NCI-H2081 treated with DMSO at 0.1 percent for 48 hours (cell line): ENCODE measurements around the gene KMT2D.

Experiments
- DNase-seq: peaks from one replicate; lab custom pipeline; 2025; lab: John Stamatoyannopoulos, UW

Gene KMT2D, protein sequence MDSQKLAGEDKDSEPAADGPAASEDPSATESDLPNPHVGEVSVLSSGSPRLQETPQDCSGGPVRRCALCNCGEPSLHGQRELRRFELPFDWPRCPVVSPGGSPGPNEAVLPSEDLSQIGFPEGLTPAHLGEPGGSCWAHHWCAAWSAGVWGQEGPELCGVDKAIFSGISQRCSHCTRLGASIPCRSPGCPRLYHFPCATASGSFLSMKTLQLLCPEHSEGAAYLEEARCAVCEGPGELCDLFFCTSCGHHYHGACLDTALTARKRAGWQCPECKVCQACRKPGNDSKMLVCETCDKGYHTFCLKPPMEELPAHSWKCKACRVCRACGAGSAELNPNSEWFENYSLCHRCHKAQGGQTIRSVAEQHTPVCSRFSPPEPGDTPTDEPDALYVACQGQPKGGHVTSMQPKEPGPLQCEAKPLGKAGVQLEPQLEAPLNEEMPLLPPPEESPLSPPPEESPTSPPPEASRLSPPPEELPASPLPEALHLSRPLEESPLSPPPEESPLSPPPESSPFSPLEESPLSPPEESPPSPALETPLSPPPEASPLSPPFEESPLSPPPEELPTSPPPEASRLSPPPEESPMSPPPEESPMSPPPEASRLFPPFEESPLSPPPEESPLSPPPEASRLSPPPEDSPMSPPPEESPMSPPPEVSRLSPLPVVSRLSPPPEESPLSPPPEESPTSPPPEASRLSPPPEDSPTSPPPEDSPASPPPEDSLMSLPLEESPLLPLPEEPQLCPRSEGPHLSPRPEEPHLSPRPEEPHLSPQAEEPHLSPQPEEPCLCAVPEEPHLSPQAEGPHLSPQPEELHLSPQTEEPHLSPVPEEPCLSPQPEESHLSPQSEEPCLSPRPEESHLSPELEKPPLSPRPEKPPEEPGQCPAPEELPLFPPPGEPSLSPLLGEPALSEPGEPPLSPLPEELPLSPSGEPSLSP (N-terminal part only)

DNA sequence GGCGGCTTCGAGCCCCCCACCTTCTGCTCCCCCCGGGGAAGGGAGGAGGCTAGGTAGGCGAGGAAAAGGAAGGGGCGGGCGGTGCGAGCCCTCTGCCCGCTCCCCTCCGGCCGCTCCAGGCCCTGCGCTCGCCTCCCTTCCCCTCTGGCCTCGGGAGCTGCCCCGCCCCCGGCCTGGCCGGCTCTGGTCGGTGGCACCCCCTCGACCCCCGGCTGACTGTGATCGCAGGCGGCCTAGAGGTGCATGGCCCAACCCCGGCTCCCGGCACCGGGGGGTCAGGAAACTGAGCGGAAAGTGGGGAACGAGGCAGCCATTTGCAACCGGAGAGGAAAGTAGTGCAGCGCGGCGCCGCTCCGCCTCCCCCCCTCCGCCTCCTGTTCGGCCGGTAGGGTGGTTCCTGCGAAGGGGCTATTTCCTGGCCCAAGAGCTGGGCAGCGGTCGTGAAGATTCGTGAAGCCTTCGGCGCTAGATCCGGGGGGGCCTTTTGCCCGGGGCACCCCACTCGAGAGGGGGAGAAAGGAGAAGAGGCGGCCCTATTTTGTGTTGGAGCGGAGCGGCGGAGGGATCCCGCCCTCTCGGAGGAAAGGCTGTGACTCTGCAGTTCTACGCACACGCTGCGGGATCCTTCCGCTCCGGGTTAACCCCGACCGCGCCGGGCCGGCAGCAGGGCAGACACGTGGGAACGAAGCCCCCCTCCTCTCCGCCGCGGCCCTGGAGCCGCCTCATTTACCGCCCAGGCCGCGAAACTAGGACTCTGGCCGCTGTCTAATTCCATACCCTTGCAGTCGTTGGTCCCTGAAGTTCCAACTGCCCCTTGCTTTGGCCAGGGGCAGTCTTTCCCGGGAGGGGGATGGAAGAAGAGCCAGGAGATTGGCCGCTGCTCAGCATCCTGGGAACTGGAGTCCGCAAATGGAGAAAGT lies at the start of gene KMT2D:
Gene KMT2D, minus strand, starts transcription at position 558 of the 920 bp plus-strand sequence. CDS start 5,470 bp downstream, outside the sequence.
- DNase-seq, result peak; percentile 71

DNA sequence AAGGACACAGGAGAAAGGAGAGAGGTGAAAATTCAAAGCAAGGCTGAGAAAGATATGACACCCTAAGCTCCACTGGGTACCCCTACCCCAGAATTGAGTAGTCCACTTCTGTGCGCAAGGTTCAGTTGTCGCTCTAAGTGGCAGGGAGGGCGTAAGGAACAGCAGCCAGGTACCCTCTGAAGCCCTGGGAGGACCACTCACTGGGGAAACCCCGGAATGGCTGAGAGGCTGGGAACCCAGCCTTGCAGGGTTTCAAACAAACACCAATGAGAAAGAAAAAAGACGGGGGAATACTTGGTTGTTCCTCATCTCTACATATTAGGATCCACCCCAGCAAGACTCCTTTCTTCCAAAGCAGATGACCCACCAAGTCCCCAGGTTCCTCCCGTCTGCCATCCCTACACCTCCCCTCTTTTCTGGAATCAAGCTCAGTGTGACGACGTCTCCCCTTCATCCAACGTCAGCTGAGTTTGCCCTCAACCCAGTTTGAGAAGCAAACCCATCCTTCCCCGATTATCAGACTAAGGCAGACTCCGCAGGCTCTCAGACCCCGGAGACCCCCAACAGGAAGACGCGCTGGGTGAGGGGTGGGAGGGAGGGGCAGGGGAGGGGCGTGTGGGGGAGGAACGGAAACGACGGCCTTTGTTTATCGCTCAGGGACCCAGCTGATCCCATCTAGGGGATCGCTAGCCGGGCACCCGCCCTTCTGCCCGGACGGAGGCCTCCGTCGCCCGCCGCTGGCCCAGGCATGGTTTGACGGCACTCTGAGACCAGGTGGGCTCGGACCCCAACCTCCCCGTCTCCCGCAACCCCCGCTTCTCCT lies 49.3 kb upstream of the KMT2D start:
- no peak for DNase-seq

DNA sequence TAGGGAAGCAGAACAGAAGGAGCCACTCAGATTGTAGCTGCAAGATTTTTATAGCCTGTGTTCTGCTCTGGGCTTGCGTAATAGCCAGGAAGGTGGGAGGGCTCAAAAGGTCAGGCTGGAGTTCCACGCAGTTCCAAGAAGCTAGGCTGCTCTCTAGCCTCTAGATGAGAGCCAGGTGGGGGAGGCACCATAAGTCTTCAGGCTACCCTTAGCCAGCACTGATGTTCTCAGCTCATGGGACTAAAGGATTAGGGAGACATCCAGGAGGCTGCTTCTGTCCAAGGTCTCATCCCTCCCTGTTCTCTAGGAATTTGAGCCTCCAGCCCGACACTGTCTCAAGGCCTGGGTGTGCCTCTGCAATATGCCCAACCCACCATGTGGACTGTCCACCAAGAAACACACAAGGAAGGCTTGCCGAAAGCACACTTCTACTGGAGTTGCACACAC lies 48.4 kb upstream of the KMT2D start:
- no peak for DNase-seq

DNA sequence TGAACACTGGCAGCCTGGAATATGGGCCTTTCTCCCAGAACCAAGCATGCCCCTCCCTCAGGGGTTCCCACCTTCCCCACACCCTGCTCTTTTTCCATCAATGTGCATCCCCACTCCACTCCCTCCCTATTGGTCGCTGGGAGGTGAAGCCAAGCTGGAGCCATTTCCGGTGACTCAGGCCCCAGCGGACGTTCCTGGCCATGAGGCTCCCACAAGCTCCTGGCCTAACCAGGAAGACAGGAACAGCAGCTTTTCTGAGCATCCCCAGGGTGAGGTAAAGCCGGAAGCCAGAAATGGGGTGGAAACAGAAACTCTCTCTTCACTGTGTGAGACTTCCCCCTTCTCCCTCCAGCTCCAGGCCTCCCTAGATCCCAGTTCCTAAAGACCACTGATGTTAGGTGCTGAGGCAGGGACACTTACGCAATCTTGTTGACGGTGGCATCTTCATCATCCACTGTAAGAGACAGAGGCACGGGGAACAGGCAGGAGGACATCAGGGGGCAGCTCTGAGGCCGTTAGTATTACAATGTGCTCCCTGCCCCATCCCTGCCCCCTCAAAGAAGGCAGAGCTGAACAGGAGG lies 45.0 kb upstream of the KMT2D start:
- DNase-seq, result no peak

DNA sequence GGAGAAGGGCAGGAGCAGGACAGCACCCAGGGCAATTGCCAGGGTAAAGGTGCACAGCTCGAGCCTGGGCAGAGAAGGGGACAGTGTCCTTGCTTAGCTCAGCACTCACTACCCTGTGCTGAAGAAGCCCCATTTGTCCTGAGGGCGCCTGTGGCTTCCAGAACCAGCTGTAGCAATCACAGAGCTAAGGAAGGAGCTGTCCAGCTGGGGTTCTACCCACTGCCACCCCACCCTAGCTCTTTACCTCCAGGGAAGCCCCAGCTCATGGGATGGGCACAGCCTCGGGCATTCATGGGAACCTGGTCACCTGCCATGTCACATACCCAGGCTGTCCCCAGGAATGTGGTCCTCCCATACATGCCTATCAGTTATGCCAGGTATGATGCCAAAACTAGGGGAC lies 44.2 kb upstream of the KMT2D start:
- DNase-seq, result no peak

DNA sequence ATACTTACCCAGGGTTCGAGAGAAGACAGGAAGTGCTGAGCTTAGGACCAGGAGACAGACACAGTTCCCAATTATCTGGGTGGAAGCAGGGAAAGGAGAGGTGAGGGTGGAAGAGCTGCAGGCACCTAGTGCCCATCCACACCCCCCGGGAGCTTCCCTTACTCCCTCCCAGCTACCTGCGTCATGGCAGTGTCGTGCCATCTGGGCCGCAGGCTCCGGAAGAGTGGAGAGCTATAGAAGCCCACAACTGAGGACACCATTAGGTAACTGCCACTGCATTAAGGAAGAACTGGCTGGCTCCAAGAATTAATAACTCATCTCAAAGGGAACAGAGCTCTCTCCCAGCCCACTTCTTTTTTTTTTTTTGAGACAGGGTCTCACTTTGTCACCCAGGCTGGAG lies 39.8 kb upstream of the KMT2D start:
- DNase-seq, result no peak

DNA sequence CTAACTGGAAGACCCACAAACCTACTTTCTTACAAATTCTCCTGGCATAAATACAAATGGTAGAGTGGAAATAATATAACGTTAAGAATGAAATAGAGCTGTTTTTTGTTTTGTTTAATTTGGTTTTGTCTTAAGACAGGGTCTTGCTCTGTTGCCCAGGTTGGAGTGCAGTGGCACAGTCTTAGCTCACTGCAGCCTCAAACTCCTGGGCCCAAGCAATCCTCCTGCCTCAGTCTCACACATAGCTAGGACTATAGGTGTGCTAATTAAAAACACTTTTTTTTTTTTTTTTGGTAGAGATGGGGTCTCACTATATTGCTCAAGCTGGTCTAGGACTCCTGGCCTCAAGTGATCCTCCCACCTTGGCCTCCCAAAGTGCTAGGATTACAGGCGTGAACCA lies 38.1 kb upstream of the KMT2D start:
- DNase-seq, result no peak

DNA sequence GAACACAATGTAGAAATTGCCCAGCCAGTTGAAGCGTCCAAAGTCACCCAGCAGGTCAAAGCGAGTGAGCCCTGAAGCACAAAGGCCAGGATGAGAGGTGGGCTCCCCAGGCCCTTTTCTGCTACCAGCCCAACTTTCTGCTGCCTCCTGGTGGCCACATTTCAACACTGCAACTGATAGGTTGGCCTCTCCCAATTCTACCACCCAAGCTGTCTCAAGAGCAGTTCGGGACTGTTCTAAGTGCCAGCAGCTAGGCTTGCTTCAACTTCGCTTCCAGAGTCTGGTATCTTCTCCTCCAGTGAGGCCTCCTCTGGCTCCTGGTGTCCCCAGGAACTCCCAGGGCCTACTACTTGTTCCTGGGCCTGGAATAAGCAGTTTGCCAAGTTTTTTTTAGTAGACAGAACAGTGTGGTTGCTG lies 37.4 kb upstream of the KMT2D start:
- no peak for DNase-seq

DNA sequence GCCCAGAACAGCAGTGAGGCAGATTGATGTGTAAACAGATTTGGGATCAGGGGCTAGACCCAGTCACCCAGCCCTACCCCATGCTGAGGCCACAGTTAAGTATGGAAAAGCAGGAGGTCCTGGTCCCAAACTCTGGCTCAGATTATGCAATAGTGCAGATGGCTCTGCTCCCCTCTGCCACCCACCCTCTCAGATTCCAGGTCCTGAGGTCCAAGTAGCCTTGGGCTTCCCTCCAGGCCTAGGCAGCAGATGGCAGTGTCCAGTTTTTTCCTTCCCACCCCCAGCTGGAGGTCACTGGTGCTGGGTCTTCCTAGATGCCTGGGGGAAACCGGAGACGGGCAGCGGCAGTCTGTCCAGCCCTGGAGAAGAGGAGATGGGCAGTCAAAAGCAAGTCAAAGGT lies 36.8 kb upstream of the KMT2D start:
- DNase-seq, result no peak

DNA sequence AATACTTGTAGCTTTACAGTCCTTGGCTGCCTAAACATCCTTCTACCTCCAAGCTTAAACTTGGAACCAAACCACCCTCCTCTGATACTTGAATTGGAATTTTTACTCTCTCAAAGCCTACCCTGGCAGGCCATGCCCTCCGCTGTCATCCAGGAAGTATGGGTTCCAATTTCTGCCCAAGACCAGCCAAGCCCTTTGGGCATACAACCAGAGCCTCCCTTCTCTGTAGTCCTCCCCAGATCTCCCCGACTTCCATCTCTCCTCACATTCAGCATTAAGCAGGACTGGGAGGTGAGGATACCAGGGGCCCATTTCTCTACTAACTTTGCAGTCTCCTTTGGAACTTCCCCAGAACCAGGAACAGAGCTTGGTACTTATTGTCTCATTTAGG lies 34.4 kb upstream of the KMT2D start:
- no peak for DNase-seq

DNA sequence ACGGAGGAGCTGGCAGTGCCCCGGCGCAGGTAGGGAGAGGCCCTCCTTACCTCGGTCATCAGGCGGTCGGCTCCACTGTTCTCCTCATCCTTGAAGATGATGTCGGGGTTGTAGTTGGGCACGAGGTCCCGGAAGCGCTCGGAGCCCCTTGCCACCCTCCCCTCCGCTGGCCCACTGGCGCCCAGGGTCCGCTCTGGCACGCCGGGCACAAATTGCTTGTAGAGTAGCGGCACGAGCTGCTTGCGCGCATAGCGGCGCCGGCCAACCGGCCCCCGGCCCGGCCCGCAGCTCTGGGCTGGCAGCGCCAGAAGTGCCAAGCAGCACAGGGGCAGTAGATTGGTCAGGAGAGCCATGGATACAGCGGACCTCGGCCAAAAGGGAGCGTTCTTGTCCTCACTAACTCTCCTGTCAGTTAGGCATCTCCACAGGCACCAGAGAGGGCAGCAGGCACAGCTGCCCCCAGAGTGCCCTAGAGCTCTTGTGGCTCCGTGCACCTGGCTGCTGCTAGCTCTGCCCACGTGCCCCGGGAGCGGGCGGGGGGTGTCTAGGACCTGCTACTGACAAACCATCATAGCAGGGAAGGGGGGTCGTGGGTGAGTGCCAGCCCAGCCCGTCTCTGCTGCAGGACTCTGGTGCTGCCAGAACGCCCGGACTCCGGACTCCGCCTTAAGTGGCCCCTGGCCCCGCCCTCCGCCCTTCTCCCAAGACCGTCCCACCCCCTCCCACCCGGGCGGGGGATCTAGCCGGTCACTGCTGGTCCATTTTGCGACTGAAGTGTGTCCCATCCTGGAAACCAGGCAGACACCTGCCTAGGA lies 33.8 kb upstream of the KMT2D start, which contains the start of gene DHH:
Gene DHH, minus strand, starts transcription at position 642 of the 815 bp plus-strand sequence. Its CDS starts 289 bp downstream, at position 353.
- DNase-seq, result no peak

DNA sequence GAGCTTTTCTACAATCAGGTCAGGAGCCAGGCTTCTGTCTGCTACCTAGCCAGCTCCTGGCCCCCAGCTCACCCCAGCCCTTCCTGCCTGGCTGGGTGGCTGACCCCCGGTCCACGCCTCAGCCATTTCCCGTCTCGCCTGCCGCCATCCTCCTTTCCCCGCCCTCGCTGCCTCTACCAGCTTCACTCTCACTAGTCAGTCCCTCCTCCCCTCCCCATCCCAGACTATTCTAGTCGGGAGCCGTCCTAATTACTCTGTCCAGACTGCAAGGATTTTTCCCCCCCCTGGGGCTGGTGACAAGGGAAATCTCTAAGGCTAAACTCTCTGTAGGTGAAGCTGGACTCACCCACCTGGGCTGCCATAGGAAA lies 33.2 kb upstream of the KMT2D start:
- no peak for DNase-seq

DNA sequence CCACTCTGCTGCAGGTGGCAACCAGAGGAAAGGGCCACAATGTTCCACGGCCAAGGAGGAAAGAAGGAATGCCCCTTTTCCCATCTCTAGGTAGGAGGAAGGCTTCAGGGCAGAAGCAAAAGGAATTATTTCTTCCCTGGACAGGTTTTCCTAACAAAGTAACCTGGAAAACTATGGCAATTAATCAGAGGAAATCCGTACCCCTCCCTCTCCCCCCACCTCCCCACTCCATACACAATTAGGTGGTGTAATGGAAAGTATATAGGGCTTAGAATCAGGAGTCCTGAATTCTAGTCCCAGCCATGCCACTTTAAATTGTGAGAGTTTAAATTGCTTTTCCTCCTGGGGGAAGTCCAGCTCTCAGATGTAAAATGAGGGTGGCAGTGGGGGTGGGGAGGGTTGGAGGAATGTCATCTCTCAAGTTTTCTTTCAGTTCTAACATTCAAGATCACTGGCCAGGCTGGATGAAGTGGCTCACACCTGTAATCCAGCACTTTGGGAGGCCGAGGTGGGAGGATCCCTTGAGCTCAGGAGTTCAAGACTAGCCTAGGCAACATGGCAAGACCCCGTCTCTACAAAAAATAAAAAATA lies 32.3 kb upstream of the KMT2D start:
- no peak for DNase-seq

DNA sequence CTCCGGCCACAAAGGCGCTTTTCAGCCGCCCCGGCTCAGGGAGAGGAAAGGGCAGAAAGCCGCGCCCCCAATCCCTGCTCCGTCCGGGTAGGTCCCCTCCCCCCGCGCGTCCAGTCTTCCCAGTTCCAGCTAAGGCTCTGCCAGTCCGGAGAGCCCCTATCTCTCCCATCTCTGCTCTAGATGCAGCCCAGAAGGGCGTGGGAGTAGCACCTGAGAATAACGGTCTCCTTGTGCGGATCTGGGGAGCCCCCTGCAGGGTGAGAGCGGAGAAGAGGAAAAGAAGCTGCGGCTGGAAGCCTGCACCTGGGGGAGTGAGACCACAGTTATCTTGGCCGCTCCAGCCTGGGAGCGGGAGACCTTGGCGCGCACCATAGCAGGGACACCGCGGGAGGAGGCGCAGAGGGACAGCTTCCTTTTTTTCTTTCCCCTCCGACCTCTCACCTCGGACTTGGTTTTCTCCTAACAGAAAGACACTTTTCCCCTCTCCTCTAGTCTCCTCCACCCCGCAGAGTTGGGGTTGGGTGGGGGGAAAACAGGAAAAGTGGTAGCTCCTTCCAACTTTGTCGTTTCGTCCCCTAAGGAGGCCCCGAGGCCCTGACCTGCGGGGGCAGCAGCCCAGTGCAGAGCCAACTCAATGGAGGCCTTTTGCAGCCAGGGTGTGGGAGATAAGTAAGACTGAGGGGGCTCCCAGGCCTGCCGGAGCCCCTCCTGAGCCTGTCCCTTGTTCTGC lies 31.7 kb upstream of the KMT2D start:
- DNase-seq, result no peak

DNA sequence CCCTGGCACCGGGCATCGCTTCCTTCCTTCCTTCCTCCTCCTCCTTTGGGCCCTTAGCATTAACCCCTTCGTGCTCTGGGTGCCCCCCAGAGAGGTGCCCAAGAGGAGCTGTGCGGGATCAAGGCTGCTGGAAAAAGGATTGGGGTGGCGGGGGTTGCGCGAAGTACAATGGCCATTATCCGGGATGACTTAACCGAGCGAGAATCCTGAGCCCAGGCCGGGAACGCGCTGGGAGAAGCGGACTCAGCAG lies 31.2 kb upstream of the KMT2D start:
- no peak for DNase-seq

DNA sequence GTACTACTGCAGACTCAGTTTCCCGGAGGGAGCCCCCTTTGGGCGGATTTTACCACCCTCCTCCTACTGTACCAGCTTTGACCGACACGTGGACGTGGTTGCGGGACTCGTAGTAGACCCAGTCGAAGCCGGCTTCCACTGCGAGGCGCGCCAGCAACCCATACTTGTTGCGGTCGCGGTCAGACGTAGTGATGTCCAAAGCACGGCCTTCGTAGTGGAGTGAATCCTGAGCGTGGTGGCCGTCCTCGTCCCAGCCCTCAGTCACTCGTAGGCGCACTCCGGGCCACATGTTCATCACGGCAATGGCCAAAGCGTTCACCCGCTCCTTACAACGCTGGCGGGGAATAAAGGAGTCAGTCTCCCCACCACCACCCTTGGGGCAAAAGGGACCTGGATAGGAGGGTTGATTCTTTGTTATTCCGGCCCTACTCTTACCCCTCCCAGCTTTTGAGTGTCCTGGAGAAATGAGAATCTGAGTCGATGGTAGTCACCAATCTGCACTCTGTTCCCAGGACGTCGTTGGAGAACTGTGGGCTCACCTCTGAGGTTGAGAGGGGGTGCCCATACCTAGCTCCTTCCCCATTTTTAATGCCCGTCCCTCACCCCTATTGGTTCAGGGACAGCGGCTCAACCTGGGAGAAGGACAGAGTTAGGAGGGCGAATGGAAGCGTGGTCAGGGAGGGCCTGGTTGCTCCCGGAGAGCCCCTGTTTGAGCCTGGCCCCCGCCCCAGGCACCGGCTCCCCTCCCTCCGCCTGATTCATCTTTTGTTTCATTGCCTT lies 30.7 kb upstream of the KMT2D start:
- no peak for DNase-seq

DNA sequence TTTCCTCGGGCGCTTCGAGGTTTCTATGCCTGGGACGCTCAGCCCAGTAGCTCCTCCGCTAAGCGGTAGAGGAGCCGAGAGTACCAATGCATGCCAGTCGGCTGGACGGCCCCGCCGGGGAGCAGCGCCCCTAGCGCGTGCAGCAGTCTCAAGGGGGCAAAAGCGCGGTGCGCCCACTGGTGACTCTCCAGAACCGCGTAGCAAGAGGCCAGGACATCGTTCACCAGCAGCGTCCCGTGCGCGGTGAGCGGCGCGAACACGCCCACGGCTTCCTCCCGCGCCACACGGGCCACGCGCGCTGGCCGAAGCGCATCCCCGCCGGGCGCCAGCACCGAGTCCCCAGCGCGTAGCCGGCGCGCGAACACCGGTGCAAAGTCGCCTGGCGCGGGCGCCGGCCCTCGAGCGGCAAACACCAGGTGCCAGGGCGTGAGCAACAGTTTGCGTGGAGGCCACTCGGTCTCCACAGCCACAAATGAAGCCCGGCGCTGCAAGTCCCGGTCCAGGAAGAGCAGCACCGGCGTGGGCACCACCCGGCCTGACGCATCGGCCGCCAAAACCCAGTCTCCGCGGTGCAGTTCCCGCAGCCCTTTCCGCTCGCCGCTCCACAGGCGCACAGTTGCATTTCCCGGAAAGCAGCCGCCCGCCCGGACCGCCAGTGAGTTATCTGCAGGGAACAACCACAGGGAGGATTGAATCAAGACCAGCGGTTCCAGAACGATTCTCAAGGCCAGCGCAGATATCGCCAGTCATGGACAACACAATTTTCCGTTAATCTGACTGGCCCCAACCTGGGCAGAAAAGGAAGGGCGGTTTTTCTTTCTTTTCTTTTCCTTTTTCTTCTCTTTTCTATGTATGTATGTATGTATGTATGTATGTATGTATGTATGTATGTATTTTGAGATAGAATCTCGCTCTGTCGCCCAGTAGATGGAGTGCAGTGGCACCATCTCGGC lies 29.5 kb upstream of the KMT2D start:
- DNase-seq, result no peak
